B cell (primary cell): Measurements from ENCODE around the gene TMEM235.

Source experiments
- EZH2 ChIP-seq: IDR thresholded peaks from 2 replicates; pipeline ENCODE4 v1.6.1; 2012; ENCODE audit warnings: borderline replicate concordance, low read depth, mild to moderate bottlenecking, moderate library complexity, low read length; ENCODE audit not compliant: insufficient read depth, poor library complexity, severe bottlenecking
- TF ChIP-seq, protein P1 (sequence below): fragments of 200-600 bp; IDR thresholded peaks from one replicate; pipeline ENCODE4 v1.8.0; 2022; ENCODE audit warnings: antibody characterized with exemption, mild to moderate bottlenecking

DNA sequence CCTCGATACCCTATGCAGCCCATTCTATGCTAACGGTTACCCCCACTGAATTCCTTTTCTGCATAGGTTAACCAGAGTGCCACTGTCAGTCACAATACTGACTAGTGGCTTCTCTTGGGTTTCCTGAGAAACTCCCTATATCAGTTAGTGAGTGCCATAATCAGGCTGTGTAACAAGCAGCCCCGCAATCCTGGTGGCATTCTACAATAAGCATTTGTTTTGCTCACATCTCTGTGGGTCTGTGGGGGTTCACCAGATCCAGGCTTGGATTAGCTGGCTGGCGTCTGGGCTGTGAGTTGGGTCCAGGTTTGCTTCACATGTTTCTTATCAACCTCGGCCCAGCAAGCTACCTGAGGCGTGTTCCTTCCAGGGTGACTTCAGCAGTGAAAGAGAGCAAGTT lies 42.4 kb downstream of the TMEM235 start:
- TF ChIP-seq, protein P1, sequence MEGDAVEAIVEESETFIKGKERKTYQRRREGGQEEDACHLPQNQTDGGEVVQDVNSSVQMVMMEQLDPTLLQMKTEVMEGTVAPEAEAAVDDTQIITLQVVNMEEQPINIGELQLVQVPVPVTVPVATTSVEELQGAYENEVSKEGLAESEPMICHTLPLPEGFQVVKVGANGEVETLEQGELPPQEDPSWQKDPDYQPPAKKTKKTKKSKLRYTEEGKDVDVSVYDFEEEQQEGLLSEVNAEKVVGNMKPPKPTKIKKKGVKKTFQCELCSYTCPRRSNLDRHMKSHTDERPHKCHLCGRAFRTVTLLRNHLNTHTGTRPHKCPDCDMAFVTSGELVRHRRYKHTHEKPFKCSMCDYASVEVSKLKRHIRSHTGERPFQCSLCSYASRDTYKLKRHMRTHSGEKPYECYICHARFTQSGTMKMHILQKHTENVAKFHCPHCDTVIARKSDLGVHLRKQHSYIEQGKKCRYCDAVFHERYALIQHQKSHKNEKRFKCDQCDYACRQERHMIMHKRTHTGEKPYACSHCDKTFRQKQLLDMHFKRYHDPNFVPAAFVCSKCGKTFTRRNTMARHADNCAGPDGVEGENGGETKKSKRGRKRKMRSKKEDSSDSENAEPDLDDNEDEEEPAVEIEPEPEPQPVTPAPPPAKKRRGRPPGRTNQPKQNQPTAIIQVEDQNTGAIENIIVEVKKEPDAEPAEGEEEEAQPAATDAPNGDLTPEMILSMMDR = no peak
- no peak for TF ChIP-seq EZH2
